Ovary (tissue), 3 donors: Measurements from ENCODE around the gene NFYC.

Experiments used
- EP300 ChIP-seq: sonication (generic); formaldehyde crosslinking; IDR thresholded peaks from one replicate; pipeline ENCODE4 v1.6.1; 2017; ENCODE audit warnings: antibody characterized with exemption
- POLR2A ChIP-seq: fragments of 450-650 bp; IDR thresholded peaks from one replicate; pipeline ENCODE4 v1.6.1; 2017; ENCODE audit warnings: antibody characterized with exemption, mild to moderate bottlenecking, moderate library complexity
- TF ChIP-seq, protein P1 (sequence below), 3 donors: fragments of 450-650 bp in 2 of 3; fragments of 200-600 bp in 1 of 3; IDR thresholded peaks; one replicate each; pipeline versions ENCODE4 v1.5.1 to v1.8.0; 2016 to 2022; ENCODE audit warnings: antibody characterized with exemption in 3 of 3, mild to moderate bottlenecking in 1 of 3
- donor health status: DM: no; HTN: no; CAD: no.

DNA sequence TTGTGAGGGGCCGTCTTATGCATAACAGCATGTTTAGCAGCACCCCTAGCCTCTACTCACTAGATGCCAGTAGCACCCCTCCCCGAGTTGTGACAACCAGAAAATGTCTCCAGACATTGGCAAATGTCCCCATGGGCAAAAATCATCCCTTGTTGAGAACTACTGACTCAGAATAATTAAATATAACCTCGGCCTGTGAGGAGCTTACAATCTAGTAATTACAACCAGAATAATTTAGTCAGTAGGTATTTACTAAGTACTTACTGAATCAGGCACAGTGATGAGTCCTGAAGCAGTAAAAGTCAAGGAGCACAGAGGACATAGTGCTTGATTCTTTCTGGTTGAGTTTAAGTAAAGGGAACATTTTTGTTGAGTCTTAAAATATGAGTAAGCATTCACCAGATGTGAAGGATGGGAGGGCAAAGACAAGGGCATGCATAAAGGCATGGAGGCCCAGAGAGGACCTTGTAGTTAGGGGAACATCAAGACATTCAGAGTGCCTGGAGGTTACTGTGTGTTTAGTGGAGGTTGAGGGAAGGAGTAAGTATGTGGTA lies 48.0 kb downstream of the NFYC start:
- TF ChIP-seq POLR2A (no peak), EP300 (no peak)
- TF ChIP-seq, protein P1, sequence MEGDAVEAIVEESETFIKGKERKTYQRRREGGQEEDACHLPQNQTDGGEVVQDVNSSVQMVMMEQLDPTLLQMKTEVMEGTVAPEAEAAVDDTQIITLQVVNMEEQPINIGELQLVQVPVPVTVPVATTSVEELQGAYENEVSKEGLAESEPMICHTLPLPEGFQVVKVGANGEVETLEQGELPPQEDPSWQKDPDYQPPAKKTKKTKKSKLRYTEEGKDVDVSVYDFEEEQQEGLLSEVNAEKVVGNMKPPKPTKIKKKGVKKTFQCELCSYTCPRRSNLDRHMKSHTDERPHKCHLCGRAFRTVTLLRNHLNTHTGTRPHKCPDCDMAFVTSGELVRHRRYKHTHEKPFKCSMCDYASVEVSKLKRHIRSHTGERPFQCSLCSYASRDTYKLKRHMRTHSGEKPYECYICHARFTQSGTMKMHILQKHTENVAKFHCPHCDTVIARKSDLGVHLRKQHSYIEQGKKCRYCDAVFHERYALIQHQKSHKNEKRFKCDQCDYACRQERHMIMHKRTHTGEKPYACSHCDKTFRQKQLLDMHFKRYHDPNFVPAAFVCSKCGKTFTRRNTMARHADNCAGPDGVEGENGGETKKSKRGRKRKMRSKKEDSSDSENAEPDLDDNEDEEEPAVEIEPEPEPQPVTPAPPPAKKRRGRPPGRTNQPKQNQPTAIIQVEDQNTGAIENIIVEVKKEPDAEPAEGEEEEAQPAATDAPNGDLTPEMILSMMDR (IDR thresholded peaks at IDR 0.05): no peak
